Large intestine (tissue), 3 donors: ENCODE data around the gene COPB1. TPM values are rescaled to one million over a fixed set of nuclear protein-coding genes. Genes with fewer than 3 reads are reported as not detected.

Experiments used
- DNase-seq, 2 donors: peaks; one replicate each; pipeline versions ENCODE4 v3.0.0 to v3.0.0-alpha.2; 2013
- H3K27ac ChIP-seq: one replicate; pipeline ENCODE4 v1.5.1; 2013; ENCODE audit warnings: low read length
- H3K27me3 ChIP-seq: 2 replicates; pipeline ENCODE4 v1.6.1; 2013; ENCODE audit warnings: low read length; ENCODE audit not compliant: control insufficient read depth, insufficient read depth
- H3K36me3 ChIP-seq: 2 replicates; pipeline ENCODE4 v1.6.1; 2013; ENCODE audit warnings: low read length; ENCODE audit not compliant: control insufficient read depth, insufficient read depth
- H3K4me1 ChIP-seq: one replicate; pipeline ENCODE4 v1.6.1; 2013; ENCODE audit warnings: low read length; ENCODE audit not compliant: control insufficient read depth, insufficient read depth
- H3K4me3 ChIP-seq: one replicate; pipeline ENCODE4 v1.5.1; 2013; ENCODE audit warnings: low read length
- H3K9me3 ChIP-seq: one replicate; pipeline ENCODE4 v1.6.1; 2013; ENCODE audit warnings: mild to moderate bottlenecking, low read depth, low read length, moderate library complexity; ENCODE audit not compliant: control insufficient read depth
- WGBS: methylation state at CpG from one replicate; pipeline ENCODE4 v1.1.5; 2013; ENCODE audit warnings: low lambda C conversion rate; ENCODE audit not compliant: insufficient coverage; 5-methylcytosine and 5-hydroxymethylcytosine counted together
- polyA plus RNA-seq: library from polyadenylated mRNA; unstranded; fragments of 120-200 nt; gene quantifications from one replicate; pipeline ENCODE4 v1.2.1, GENCODE V29; 2013

COPB1 gene
- polyA plus RNA-seq, 1 donor = 120 TPM

GRCh38 chr11:14460147-14460546, 39.5 kb downstream of the COPB1 start:
- H3K27me3 ChIP-seq = no peaks in the 10 kb centered on the region
- DNase-seq = no peak
- no peaks in the 10 kb centered on the region for H3K9me3 ChIP-seq
- no peak overlapping the region for H3K27ac ChIP-seq
- no peak overlapping the region for H3K4me3 ChIP-seq
- no peaks in the 10 kb centered on the region for H3K4me1 ChIP-seq
- H3K36me3 ChIP-seq = peaks cover 73% of the 10 kb centered on the region

- WGBS = no CpG with 5 or more reads among the region's 3 CpGs
Measured at GRCh38 chr11:14458377-14458776, 41.2 kb downstream of the COPB1 start.

GRCh38 chr11:14455648-14456430, 43.8 kb downstream of the COPB1 start:
- Histone ChIP-seq H3K4me1 (no peaks in the 10 kb centered on the region), H3K27me3 (no peaks in the 10 kb centered on the region), H3K36me3 (peaks cover 43% of the 10 kb centered on the region), H3K27ac (no peak overlapping the region), H3K9me3 (no peaks in the 10 kb centered on the region), H3K4me3 (no peak overlapping the region)
- 83% methylated on average over 2 of the region's 3 CpGs for WGBS
- DNase-seq = no peak

More at GRCh38 chr11:14458377-14458776, 41.2 kb downstream of the COPB1 start:
- Histone ChIP-seq H3K27me3 (no peaks in the 10 kb centered on the region), H3K36me3 (peaks cover 59% of the 10 kb centered on the region), H3K9me3 (no peaks in the 10 kb centered on the region), H3K4me3 (no peak overlapping the region), H3K27ac (no peak overlapping the region), H3K4me1 (no peaks in the 10 kb centered on the region)
- no peak for DNase-seq

- peaks cover 37% of the 10 kb centered on the region for H3K36me3 ChIP-seq
- WGBS = 57% methylated on average over 2 of the region's 7 CpGs
- no peaks in the 10 kb centered on the region for H3K27me3 ChIP-seq
- peak; percentile 3 to 9 for DNase-seq
- no peaks in the 10 kb centered on the region for H3K4me1 ChIP-seq
- H3K27ac ChIP-seq = no peak overlapping the region
- no peaks in the 10 kb centered on the region for H3K9me3 ChIP-seq
- H3K4me3 ChIP-seq = no peak overlapping the region
Measured at GRCh38 chr11:14454861-14455632, 44.6 kb downstream of the COPB1 start.

GRCh38 chr11:14451825-14452224, 47.8 kb downstream of the COPB1 start:
- no peak for DNase-seq
- no CpG with 5 or more reads among the region's 1 CpG for WGBS
- Histone ChIP-seq H3K4me3 (no peak overlapping the region), H3K27ac (no peak overlapping the region), H3K9me3 (no peaks in the 10 kb centered on the region), H3K27me3 (no peaks in the 10 kb centered on the region), H3K4me1 (no peaks in the 10 kb centered on the region), H3K36me3 (peaks cover 16% of the 10 kb centered on the region)

GRCh38 chr11:14449302-14449714, 50.3 kb downstream of the COPB1 start:
- H3K4me1 ChIP-seq = no peaks in the 10 kb centered on the region
- peaks cover 2% of the 10 kb centered on the region for H3K36me3 ChIP-seq
- no CpG with 5 or more reads among the region's 1 CpG for WGBS
- H3K27ac ChIP-seq = no peak overlapping the region
- no peaks in the 10 kb centered on the region for H3K27me3 ChIP-seq
- H3K9me3 ChIP-seq = no peaks in the 10 kb centered on the region
- H3K4me3 ChIP-seq = no peak overlapping the region
- DNase-seq = no peak

DNA sequence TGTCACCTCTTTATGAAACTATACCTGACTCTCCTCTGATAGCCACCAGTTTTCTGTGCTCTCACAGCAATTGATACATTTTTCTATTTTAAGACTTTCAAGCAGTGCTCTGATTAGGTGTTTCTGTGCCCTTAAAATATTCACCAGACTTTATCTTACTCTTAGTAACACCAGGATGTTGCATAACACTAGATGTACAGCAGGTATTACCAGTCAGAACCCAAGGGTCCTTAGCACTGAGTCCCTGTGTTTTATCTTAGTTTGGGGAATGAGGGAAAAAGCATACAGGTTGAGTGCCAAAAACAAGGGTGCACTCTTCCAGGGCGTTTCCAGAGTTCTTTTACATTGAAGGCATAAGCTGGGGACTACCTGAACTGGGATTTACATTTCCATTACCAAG, 51.4 kb downstream of the COPB1 start:
- H3K27ac ChIP-seq = no peak overlapping the region
- H3K36me3 ChIP-seq = peaks cover 2% of the 10 kb centered on the region
- WGBS = no CpG with 5 or more reads among the region's 1 CpG
- DNase-seq = no peak
- H3K9me3 ChIP-seq = no peaks in the 10 kb centered on the region
- H3K4me1 ChIP-seq = no peaks in the 10 kb centered on the region
- H3K4me3 ChIP-seq = no peak overlapping the region
- no peaks in the 10 kb centered on the region for H3K27me3 ChIP-seq

DNA sequence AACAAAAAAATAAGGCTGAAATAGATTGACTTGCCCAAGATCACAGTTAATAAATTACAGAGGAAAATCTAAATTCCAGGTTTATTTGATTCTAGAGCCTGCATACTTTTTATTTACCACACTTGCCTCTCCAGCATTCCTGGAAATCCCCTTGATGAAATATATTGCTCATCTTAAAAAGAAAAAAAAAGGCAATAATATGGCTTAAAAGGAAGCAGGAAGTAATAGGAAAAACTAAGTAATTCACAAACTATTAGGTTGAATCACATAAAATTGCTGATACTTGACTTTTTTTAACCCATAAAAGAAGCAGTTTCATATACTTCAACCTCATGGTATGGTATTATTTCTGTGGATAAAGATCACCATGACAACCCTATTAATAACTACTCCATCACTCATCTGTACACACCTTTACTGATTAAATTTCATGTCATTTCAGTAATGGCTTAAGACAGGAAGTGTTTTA, 52.9 kb downstream of the COPB1 start:
- Histone ChIP-seq H3K27me3 (no peaks in the 10 kb centered on the region), H3K27ac (no peak overlapping the region), H3K36me3 (no peaks in the 10 kb centered on the region), H3K9me3 (no peaks in the 10 kb centered on the region), H3K4me3 (no peak overlapping the region), H3K4me1 (no peaks in the 10 kb centered on the region)
- no peak for DNase-seq

GRCh38 chr11:14445542-14446530, 53.8 kb downstream of the COPB1 start:
- H3K9me3 ChIP-seq = no peaks in the 10 kb centered on the region
- no peaks in the 10 kb centered on the region for H3K36me3 ChIP-seq
- DNase-seq = no peak
- WGBS = no CpG with 5 or more reads among the region's 2 CpGs
- no peak overlapping the region for H3K4me3 ChIP-seq
- H3K27ac ChIP-seq = no peak overlapping the region
- H3K27me3 ChIP-seq = no peaks in the 10 kb centered on the region
- H3K4me1 ChIP-seq = no peaks in the 10 kb centered on the region
